IMR-90 (cell line): ENCODE results near the gene POFUT2. TPM values are rescaled to one million over a fixed set of nuclear protein-coding genes. Genes with fewer than 3 reads are reported as not detected.

Experiments
- ATAC-seq: fragments of 200-7000 bp; cut with Tn5 transposase; 2 replicates; pipeline ENCODE4 v1.9.1; 2020; ENCODE audit warnings: low read depth, mild to moderate bottlenecking, moderate library complexity
- BruUV-seq: library from RNA; stranded (reverse); fragments of 400-500 nt; replicated peaks from 2 replicates; lab custom pipeline; 2021; lab: Mats Ljungman, UMichigan
- CTCF ChIA-PET: fragments of 300-600 bp; formaldehyde crosslinking; extraction: SDS; loops from one replicate; lab custom pipeline; 2021; ENCODE audit warnings: antibody characterized with exemption; lab: Yijun Ruan, JAX
- POLR2A ChIA-PET: fragments of 300-600 bp; sonication (Branson Sonifier 250); formaldehyde crosslinking; loops from one replicate; lab custom pipeline; 2022; ENCODE audit warnings: antibody characterized with exemption; ENCODE audit not compliant: unreplicated experiment; lab: Charles Lee
- DNase-seq: peaks from one replicate; pipeline ENCODE4 v3.0.0; 2013
- H2AFZ ChIP-seq: replicated peaks from 2 replicates; pipeline ENCODE3; 2013; ENCODE audit warnings: low read length, mild to moderate bottlenecking; ENCODE audit not compliant: poor library complexity
- H2AK5ac ChIP-seq: 2 replicates; pipeline ENCODE4 v1.6.1; 2013; ENCODE audit warnings: low read depth, low read length, inconsistent platforms
- H2AK9ac ChIP-seq: replicated peaks from 2 replicates; pipeline ENCODE3; 2013; ENCODE audit warnings: mild to moderate bottlenecking, low read depth, low read length, moderate library complexity; ENCODE audit not compliant: poor library complexity
- H2BK120ac ChIP-seq: 2 replicates; pipeline ENCODE4 v1.6.1; 2013; ENCODE audit warnings: low read depth, low read length, inconsistent platforms
- H2BK15ac ChIP-seq: 3 replicates; pipeline ENCODE4 v1.6.1; 2013; ENCODE audit warnings: low read depth, low read length, inconsistent platforms
- H2BK20ac ChIP-seq: 2 replicates; pipeline ENCODE4 v1.6.1; 2013; ENCODE audit warnings: low read depth, mild to moderate bottlenecking, inconsistent platforms, low read length, moderate library complexity
- H2BK5ac ChIP-seq: 2 replicates; pipeline ENCODE4 v1.6.1; 2013; ENCODE audit warnings: mild to moderate bottlenecking, low read depth, low read length, inconsistent platforms; ENCODE audit not compliant: poor library complexity, severe bottlenecking
- H3K14ac ChIP-seq: replicated peaks from 2 replicates; pipeline ENCODE4 v1.6.1; 2013; ENCODE audit warnings: low read depth, low read length, inconsistent platforms
- H3K18ac ChIP-seq: 2 replicates; pipeline ENCODE4 v1.6.1; 2013; ENCODE audit warnings: low read depth, low read length, control low read depth
- H3K23ac ChIP-seq: 2 replicates; pipeline ENCODE4 v1.6.1; 2013; ENCODE audit warnings: low read depth, low read length, inconsistent platforms
- H3K27ac ChIP-seq: 2 replicates; pipeline ENCODE4 v1.5.1; 2013; ENCODE audit warnings: mild to moderate bottlenecking, control low read depth, low read length; ENCODE audit not compliant: insufficient read depth
- H3K27me3 ChIP-seq: 2 replicates; pipeline ENCODE4 v1.6.1; 2013; ENCODE audit warnings: low read length; ENCODE audit not compliant: control insufficient read depth, insufficient read depth
- H3K36me3 ChIP-seq: 2 replicates; pipeline ENCODE4 v1.6.1; 2013; ENCODE audit warnings: low read length, mixed read lengths; ENCODE audit not compliant: control insufficient read depth, insufficient read depth
- H3K4ac ChIP-seq: 2 replicates; pipeline ENCODE4 v1.6.1; 2013; ENCODE audit warnings: low read depth, low read length, inconsistent platforms
- H3K4me1 ChIP-seq: 2 replicates; pipeline ENCODE4 v1.6.1; 2013; ENCODE audit warnings: low read length, mixed read lengths; ENCODE audit not compliant: control insufficient read depth, insufficient read depth
- H3K4me2 ChIP-seq: 2 replicates; pipeline ENCODE4 v1.6.1; 2013; ENCODE audit warnings: low read depth, mild to moderate bottlenecking, control low read depth, low read length, moderate library complexity
- H3K4me3 ChIP-seq: 2 replicates; pipeline ENCODE4 v1.5.1; 2013; ENCODE audit warnings: low read depth, mild to moderate bottlenecking, control low read depth, low read length, moderate library complexity; ENCODE audit not compliant: insufficient read depth
- H3K56ac ChIP-seq: 2 replicates; pipeline ENCODE4 v1.6.1; 2013; ENCODE audit warnings: low read length, inconsistent platforms; ENCODE audit not compliant: insufficient read depth; ENCODE audit errors: extremely low read depth
- H3K79me1 ChIP-seq, 2 experiments: 2 replicates each; pipeline ENCODE4 v1.6.1; 2013; ENCODE audit warnings: low read length in 2 of 2, inconsistent platforms in 1 of 2, low read depth in 1 of 2
- H3K9ac ChIP-seq: 2 replicates; pipeline ENCODE4 v1.6.1; 2013; ENCODE audit warnings: low read depth, low read length, control low read depth
- H3K9me1 ChIP-seq: 2 replicates; pipeline ENCODE4 v1.6.1; 2013; ENCODE audit warnings: low read length, inconsistent platforms; ENCODE audit not compliant: insufficient read depth
- H3K9me3 ChIP-seq: 2 replicates; pipeline ENCODE4 v1.6.1; 2013; ENCODE audit warnings: low read length; ENCODE audit not compliant: control insufficient read depth, insufficient read depth
- H4K20me1 ChIP-seq: 2 replicates; pipeline ENCODE4 v1.6.1; 2013; ENCODE audit warnings: low read length, inconsistent platforms; ENCODE audit not compliant: insufficient read depth
- H4K5ac ChIP-seq: 2 replicates; pipeline ENCODE4 v1.6.1; 2013; ENCODE audit warnings: mild to moderate bottlenecking, low read depth, low read length, control low read depth
- H4K8ac ChIP-seq, 2 experiments: 2 replicates each; pipeline ENCODE4 v1.6.1; 2013; ENCODE audit warnings: low read depth in 2 of 2, low read length in 2 of 2, control low read depth in 1 of 2, inconsistent platforms in 1 of 2
- H4K91ac ChIP-seq: 2 replicates; pipeline ENCODE4 v1.6.1; 2013; ENCODE audit warnings: low read depth, low read length, inconsistent platforms; ENCODE audit not compliant: insufficient read depth
- BHLHE40 ChIP-seq: fragments of 150-350 bp; IDR thresholded peaks from 2 replicates; pipeline ENCODE4 v1.6.1; 2016; ENCODE audit warnings: mild to moderate bottlenecking, low read depth, low read length
- CEBPB ChIP-seq: IDR thresholded peaks from 2 replicates; pipeline ENCODE4 v1.6.1; 2012; ENCODE audit warnings: low read depth, low read length, improper control_type of control experiment
- CHD1 ChIP-seq: IDR thresholded peaks from 2 replicates; pipeline ENCODE4 v1.6.1; 2012; ENCODE audit warnings: low read depth, low read length, improper control_type of control experiment
- FOS ChIP-seq: fragments of 150-350 bp; IDR thresholded peaks from 2 replicates; pipeline ENCODE4 v1.6.1; 2016; ENCODE audit warnings: low read depth, low read length
- MAFK ChIP-seq: IDR thresholded peaks from 2 replicates; pipeline ENCODE4 v1.6.1; 2012; ENCODE audit warnings: low read depth, low read length, improper control_type of control experiment
- MAZ ChIP-seq: IDR thresholded peaks from 2 replicates; pipeline ENCODE4 v1.6.1; 2012; ENCODE audit warnings: low read depth, mild to moderate bottlenecking, low read length, improper control_type of control experiment, moderate library complexity, borderline replicate concordance
- MXI1 ChIP-seq: IDR thresholded peaks from 2 replicates; pipeline ENCODE4 v1.6.1; 2012; ENCODE audit warnings: low read depth, mild to moderate bottlenecking, low read length, moderate library complexity, borderline replicate concordance
- NFE2L2 ChIP-seq: fragments of 150-350 bp; IDR thresholded peaks from 2 replicates; pipeline ENCODE4 v1.6.1; 2016; ENCODE audit warnings: low read depth, mild to moderate bottlenecking, low read length
- POLR2A ChIP-seq: IDR thresholded peaks from 2 replicates; pipeline ENCODE4 v1.6.1; 2012; ENCODE audit warnings: mild to moderate bottlenecking, low read depth, low read length
- RAD21 ChIP-seq: IDR thresholded peaks from 2 replicates; pipeline ENCODE4 v1.6.1; 2012; ENCODE audit warnings: low read length, improper control_type of control experiment
- RCOR1 ChIP-seq: IDR thresholded peaks from 2 replicates; pipeline ENCODE4 v1.6.1; 2012; ENCODE audit warnings: mild to moderate bottlenecking, low read length, improper control_type of control experiment; ENCODE audit not compliant: insufficient replicate concordance
- RFX5 ChIP-seq: IDR thresholded peaks from 2 replicates; pipeline ENCODE4 v1.8.0; 2012; ENCODE audit warnings: low read depth, mild to moderate bottlenecking, low read length, moderate library complexity
- SMC3 ChIP-seq: fragments of 150-350 bp; IDR thresholded peaks from 2 replicates; pipeline ENCODE4 v1.6.1; 2016; ENCODE audit warnings: low read depth, mild to moderate bottlenecking, antibody characterized with exemption, low read length, moderate library complexity
- USF2 ChIP-seq: fragments of 150-350 bp; IDR thresholded peaks from 2 replicates; pipeline ENCODE4 v1.6.1; 2017; ENCODE audit warnings: mild to moderate bottlenecking, antibody characterized with exemption, low read length, low read depth
- WGBS, 2 experiments: methylation state at CpG; one replicate each; pipeline versions ENCODE4 v1.1.5 to v1.1.7; 2013; ENCODE audit warnings: missing lambda C conversion rate in 2 of 2; ENCODE audit not compliant: insufficient read length in 1 of 2; ENCODE audit errors: extremely low coverage in 2 of 2; 5-methylcytosine and 5-hydroxymethylcytosine counted together
- dilution Hi-C: fragments of 300-500 bp; cut with HindIII; formaldehyde crosslinking; loops from one replicate; pipeline ENCODE4 v1.14.3; 2018; ENCODE audit warnings: low sequenced_read_pairs; ENCODE audit not compliant: unreplicated experiment
- in situ Hi-C: fragments of 300-500 bp; cut with MboI; formaldehyde crosslinking; loops from 3 replicates; pipeline ENCODE4 v1.14.3; 2019; ENCODE audit warnings: low sequenced_read_pairs, inconsistent platforms, mixed read lengths
- intact Hi-C: fragments of 100-400 bp; cut with micrococcal nuclease; formaldehyde crosslinking; loops from 2 replicates; pipeline ENCODE4 v1.10.0; 2022
- polyA plus RNA-seq, 3 experiments: library from polyadenylated mRNA; depleted of rRNA; stranded (reverse); fragments of >200 nt; gene quantifications; 2 replicates each; pipeline ENCODE4 v1.2.3, GENCODE V29; 2012; ENCODE audit warnings: low replicate concordance in 1 of 3
- total RNA-seq: library from RNA; depleted of rRNA; stranded (reverse); fragments of >200 nt; gene quantifications from 2 replicates; pipeline ENCODE4 v1.2.3, GENCODE V29; 2012
- TF ChIP-seq, protein P1 (sequence below): fragments of 150-350 bp; IDR thresholded peaks from 2 replicates; pipeline ENCODE4 v1.6.1; 2016; ENCODE audit warnings: low read depth, mild to moderate bottlenecking, low read length, moderate library complexity, borderline replicate concordance
- TF ChIP-seq, protein P2 (sequence below): conservative IDR thresholded peaks from 2 replicates; pipeline ENCODE4 v1.5.1; 2012; ENCODE audit warnings: mild to moderate bottlenecking, low read depth, low read length, improper control_type of control experiment

POFUT2 gene
- total and polyA plus RNA-seq, 2 of the 4 experiments (the other 2 are of a cell fraction): 18.8 to 59.3 TPM

DNA sequence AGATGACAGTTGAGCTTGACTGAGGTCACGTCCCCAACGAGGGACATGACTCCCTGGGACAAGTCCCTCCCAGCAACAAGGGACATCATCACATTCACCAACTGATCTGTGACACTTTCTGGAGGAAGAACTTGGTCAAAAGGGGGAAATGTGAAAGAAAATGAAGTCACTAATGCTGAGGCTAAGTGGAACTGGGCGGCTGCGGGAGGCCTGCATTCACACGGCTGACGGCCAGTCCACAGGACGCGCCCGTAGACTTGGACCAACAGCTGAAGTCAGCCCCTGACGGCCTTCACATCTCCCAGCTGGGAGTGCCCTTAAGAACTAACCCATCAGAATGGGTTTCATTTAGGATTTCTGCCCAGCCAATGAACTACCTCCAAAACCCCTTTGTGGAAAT is 26.6 kb downstream of the POFUT2 start:
- Histone ChIP-seq H3K56ac (no peak overlapping the region), H4K5ac (no peak overlapping the region), H3K27me3 (peaks cover 10% of the 10 kb centered on the region), H4K8ac (no peak overlapping the region), H3K9me1 (peaks cover 7% of the 10 kb centered on the region; the same call in 1 of the 2 replicates), H3K9ac (no peak overlapping the region), H3K23ac (no peak overlapping the region), H2AFZ (no peak overlapping the region), H3K4ac (no peak overlapping the region), H2BK120ac (no peak overlapping the region), H3K36me3 (peaks cover 36% of the 10 kb centered on the region), H2BK20ac (no peak overlapping the region), H3K14ac (no peak overlapping the region), H4K91ac (no peak overlapping the region), H2AK5ac (no peak overlapping the region), H2BK5ac (no peak overlapping the region), H3K9me3 (no peaks in the 10 kb centered on the region), H3K4me2 (no peak overlapping the region), H3K27ac (no peak overlapping the region), H3K18ac (no peak overlapping the region), H4K20me1 (peaks cover 22% of the 10 kb centered on the region; the same call in 1 of the 2 replicates), H2AK9ac (no peak overlapping the region), H3K79me1 (peaks cover 0 to 7% of the 10 kb centered on the region in 2 experiments; a peak in 3 of 4 replicates), H3K4me1 (peaks cover 2% of the 10 kb centered on the region; the same call in 1 of the 2 replicates), H3K4me3 (no peak overlapping the region), H2BK15ac (no peak overlapping the region)
- intact Hi-C loops (no loop called here), dilution Hi-C loops (no loop called here), in situ Hi-C loops (no loop called here)
- DNase-seq: no peak
- TF ChIP-seq CEBPB (no peak), USF2 (no peak), MXI1 (no peak), CHD1 (no peak), RFX5 (no peak), RCOR1 (no peak), SMC3 (no peak), BHLHE40 (no peak), POLR2A (no peak), NFE2L2 (no peak), RAD21 (no peak), MAZ (no peak), MAFK (no peak), FOS (no peak)
- TF ChIP-seq, protein P1, sequence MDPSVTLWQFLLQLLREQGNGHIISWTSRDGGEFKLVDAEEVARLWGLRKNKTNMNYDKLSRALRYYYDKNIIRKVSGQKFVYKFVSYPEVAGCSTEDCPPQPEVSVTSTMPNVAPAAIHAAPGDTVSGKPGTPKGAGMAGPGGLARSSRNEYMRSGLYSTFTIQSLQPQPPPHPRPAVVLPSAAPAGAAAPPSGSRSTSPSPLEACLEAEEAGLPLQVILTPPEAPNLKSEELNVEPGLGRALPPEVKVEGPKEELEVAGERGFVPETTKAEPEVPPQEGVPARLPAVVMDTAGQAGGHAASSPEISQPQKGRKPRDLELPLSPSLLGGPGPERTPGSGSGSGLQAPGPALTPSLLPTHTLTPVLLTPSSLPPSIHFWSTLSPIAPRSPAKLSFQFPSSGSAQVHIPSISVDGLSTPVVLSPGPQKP: no peak
- TF ChIP-seq, protein P2, sequence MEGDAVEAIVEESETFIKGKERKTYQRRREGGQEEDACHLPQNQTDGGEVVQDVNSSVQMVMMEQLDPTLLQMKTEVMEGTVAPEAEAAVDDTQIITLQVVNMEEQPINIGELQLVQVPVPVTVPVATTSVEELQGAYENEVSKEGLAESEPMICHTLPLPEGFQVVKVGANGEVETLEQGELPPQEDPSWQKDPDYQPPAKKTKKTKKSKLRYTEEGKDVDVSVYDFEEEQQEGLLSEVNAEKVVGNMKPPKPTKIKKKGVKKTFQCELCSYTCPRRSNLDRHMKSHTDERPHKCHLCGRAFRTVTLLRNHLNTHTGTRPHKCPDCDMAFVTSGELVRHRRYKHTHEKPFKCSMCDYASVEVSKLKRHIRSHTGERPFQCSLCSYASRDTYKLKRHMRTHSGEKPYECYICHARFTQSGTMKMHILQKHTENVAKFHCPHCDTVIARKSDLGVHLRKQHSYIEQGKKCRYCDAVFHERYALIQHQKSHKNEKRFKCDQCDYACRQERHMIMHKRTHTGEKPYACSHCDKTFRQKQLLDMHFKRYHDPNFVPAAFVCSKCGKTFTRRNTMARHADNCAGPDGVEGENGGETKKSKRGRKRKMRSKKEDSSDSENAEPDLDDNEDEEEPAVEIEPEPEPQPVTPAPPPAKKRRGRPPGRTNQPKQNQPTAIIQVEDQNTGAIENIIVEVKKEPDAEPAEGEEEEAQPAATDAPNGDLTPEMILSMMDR: no peak
- no CpG with 5 or more reads among the region's 10 CpGs for WGBS, 2 experiments
- ChIA-PET CTCF (no interaction called here), POLR2A (no interaction called here)
- no peak for ATAC-seq
- BruUV-seq: no TSS peak
